ENCODE results near the gene TEKTIP1.

DNA sequence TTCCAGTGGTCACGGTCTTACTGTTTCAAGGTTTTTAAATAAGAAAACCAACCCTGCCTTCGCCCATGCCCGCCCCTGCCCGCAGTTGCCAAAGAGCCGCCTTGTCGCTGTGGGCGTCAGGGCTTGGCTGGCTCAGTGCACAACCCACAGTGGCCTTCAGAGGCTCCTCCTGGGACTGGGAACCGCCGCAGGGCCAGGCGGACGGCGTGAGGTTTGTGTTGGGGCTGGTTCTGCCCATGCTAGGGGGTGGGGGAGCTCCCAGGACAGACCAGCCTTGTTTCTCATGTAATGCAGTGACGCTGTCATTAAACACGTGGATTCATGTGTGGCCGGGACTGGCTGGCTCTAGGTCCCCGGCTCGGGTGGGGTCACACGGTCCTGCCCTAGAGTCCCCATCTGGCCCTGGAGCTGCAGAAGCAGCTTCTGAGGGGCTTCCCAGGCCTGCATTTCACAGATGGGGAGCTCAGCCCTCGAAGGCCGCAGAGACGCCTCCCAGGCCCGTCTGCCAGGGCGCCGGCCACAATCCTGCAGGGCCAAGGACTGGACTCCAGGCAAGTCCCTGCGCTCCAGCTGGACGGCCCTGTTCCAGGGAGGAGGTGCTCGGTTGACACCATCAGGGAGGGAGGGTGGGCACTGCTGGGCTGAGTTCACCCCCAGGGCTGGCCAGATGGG lies 2.4 kb upstream of the TEKTIP1 start:
- TF ChIP-seq SUZ12 (IDR thresholded peaks at IDR 0.05; ENCODE audit: extremely low read depth, insufficient read depth, insufficient read length), result no peak
- TF ChIP-seq ZNF274 (IDR thresholded peaks at IDR 0.05; ENCODE audit: low read depth, low read length), result no peak

Measured in NT2/D1 (cell line).